ENCODE data around the gene EOLA2.
"Not testable (repeated sequence)": the region's sequence is repeated elsewhere in the genome, so short reads cannot be mapped to it uniquely, and the experiment has no call there.

Gene EOLA2

DNA sequence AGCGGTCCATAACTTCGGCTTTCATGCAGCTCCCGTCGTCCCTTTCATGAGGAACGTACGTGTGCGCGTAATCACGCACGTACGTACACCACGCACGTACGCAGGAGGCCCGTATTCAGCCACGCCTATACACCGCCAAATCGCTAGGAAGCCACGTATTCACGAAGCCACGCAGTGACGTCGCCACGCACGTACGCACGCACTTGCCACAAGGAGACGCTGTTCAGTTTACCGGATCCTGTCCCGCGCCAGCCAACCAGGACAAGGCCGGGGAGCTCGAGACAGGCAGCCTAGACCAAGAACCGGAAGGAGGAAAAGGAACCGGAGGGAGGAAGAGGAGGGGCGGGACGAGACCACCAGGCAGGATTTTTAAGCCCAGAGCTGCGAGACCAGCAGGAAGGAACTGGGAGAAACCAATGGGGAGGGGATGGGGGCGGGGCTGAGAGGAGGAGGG lies at the start of gene EOLA2:
Gene EOLA2, minus strand, starts transcription at position 65 of the 454 bp plus-strand sequence. CDS start 4,617 bp downstream, outside the sequence.
- peak; percentile 82 for DNase-seq (ENCODE audit: low spot score)

DNA sequence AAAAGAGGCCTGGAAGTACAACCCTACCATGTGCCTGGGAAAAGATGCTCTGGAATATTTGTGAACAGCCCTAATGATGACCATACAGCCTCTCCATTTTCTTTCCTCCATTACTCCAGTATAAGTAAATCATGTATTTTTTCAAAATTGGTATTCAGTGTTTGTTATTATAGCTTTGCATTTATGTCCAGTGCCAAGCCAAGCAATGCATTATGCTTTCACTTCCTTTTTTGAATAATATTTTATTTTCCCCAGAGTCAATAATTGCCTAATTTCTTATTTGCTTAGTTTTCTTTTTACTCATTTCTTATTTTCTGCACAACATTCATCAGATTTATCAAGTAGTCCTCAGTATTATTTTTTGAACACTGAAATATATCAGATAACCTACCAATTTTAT lies 49.3 kb upstream of the EOLA2 start:
- no peak for DNase-seq (ENCODE audit: low spot score)

- no peak for DNase-seq (ENCODE audit: low spot score)
Measured at GRCh38 chrX:149984411-149984810, 46.1 kb upstream of the EOLA2 start.

DNA sequence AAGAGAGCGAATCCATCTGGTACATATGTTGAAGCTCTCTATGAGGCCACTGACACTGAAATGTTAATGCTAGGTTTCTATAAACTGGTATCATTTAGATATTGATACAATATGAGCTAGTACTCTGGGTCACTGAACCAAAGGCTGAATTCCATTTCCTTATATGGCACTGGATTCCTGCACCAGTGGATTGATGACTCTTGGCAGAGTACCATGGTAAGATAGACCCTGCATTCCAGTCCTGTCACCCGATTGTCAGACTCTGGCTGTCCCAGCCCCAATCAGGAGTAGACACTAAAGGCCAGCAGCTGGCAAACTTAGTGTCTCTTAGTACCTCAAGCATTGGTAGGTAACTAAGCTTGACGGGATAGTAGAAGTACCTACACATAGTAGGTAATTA lies 44.0 kb upstream of the EOLA2 start:
- no peak for DNase-seq (ENCODE audit: low spot score)

- peak; percentile 61 for DNase-seq (ENCODE audit: low spot score)
Measured at GRCh38 chrX:149979126-149979644, 40.9 kb upstream of the EOLA2 start.

DNA sequence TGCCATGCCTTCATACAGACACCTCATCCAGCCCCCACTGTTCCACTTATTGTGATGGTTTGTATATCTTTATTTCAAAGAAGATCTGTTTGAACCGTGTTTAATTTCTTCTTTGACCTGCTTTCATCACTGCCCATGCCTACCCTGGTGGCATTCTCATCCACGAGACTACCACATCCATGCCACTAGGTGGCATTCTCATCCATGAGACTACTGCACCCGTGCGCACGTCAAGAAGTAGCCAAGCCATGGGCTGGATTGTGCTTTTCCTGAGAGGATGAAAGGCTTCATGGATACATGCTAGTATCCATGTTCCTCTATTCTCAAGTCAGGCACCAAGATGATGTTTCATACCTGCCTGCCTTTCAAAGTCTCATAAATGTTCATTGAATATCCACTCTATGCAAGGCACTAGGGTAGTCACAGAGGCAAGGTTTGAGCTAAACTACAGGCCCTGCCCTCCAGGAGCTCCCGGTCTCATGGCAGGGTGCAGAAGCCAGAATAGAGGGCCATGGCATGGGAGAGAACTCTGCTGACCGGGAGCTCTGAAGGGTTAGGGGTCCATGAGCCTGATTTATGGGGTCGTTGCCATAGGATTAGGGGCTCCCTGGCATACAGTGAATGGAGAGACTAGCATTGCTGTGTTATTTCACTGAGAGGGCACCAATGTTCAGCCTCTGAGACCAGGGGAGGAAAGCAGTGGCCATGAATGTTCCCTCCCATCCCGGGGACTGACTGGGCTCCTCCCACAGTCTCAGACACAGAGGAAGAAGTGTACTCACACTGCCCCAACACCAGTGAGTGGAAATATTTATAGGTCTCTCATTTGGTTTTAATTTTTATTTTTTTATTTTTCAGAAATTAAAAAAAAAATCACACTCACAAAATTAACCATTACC lies 24.8 kb upstream of the EOLA2 start:
- peak; percentile 53 for DNase-seq (ENCODE audit: low spot score)

DNA sequence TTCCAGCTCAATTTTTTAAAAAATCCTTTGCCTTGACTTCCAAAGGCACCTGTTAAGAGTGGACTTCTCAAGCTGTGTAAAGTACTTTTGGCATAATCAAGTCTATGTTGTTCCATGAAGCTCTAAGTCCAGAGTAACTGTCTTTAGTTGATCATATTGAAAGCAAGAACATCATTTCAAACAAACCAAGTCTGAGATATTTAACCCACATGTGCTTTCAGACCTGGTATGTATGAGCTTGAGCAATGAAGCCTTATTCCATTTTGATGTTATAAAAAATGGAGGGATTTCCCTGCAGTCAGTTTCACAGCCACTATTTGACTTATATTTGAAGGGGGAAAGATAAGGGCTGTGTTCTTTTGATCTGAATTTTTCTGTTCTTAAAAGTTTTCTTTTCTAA lies 23.7 kb upstream of the EOLA2 start:
- no peak for DNase-seq (ENCODE audit: low spot score)

- no peak for DNase-seq (ENCODE audit: low spot score)
Measured at GRCh38 chrX:149961572-149961971, 23.3 kb upstream of the EOLA2 start.

DNA sequence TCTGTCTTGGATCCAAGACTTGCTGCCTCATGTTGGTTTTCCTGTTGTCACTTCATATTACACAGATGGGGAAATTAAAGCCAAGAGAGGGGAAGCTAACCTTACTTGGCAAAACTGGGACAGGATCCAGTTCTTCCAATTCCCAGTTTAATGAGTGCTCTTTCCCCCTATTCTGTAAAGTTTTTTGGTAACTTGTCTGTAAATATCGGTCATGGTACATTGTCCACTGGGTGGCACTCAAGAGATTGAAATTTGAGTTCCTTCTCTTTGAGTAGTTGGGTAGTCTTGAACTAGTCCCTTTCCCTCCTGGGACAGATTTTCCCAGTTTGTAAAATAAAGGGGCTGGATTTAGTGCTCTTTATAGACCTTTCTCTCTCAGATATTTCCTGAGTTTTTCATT lies 12.4 kb upstream of the EOLA2 start:
- peak; percentile 40 for DNase-seq (ENCODE audit: low spot score)

DNA sequence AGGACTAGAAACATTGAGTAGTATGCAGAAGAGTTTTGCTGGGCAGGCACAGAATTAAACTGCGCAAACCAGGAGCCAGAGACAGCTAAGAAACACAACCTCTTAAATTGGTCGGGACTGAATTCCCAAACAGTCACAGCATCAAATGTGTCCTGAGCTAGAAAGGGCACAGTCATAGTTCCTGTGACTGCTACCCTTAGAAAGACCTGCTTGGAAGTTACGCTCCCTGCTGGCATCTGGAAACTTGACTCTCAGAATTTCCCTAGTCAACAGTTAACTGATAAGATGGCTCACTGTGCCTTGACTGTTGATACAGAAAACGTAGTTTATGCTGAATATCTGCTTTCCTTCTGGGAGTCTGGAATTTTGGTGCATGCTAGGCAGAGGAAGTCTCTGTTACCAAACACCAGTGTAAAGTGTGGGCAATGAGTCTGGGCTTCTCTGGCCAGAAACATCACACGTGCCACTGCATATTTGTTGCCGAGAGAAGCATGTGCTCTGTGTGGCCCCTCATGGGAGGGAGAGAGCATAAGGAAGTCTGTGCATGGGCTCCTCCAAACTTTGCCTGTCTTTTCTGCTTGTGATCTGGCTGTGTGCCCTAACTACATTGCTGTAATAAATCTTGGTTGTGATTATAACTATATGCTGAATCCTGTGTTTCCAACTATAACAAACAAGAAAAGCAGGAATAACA lies 11.6 kb upstream of the EOLA2 start:
- DNase-seq (ENCODE audit: low spot score), result no peak

GRCh38 chrX:149948016-149948415 lies 9.7 kb upstream of the EOLA2 start:
- DNase-seq (ENCODE audit: low spot score), result no peak

GRCh38 chrX:149946932-149947331 lies 8.6 kb upstream of the EOLA2 start:
- not testable (repeated sequence) for DNase-seq (ENCODE audit: low spot score)

GRCh38 chrX:149945820-149946219 lies 7.5 kb upstream of the EOLA2 start:
- DNase-seq (ENCODE audit: low spot score), result not testable (repeated sequence)

DNA sequence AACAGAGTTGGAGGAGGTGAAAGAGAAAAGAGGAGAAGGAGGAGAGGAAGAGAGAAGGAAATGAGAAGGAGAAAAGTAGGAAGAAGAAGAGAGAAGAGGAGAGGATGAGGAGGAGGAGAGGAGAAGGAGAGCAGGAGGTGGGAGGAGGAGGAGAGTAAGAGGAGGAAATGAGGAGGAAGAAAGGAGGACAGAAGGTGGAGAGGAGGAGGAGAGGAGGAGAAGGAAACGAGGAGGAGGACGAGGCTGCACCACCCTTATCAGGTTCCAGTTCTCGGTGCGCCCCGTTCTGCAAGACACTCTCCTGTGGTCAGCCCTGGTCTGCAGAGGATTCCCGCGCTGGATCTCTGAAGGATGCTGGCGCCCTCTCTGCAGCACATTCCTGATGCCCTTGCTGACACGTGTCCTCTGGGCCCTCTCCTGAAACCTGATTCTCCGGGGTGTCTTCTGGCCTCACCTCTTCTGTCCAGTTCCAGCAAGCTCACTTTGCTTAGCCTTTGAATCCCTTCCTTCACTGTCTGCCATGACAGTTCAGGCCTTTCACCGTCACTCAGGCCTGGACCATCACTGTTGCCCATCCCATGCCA lies 6.9 kb upstream of the EOLA2 start:
- DNase-seq (ENCODE audit: low spot score), result not testable (repeated sequence)

GRCh38 chrX:149940674-149941024 lies 2.4 kb upstream of the EOLA2 start:
- DNase-seq (ENCODE audit: low spot score), result not testable (repeated sequence)

- DNase-seq (ENCODE audit: low spot score), result peak; percentile 89
Measured at GRCh38 chrX:149939905-149940673, 1.8 kb upstream of the EOLA2 start.

- no peak for DNase-seq (ENCODE audit: low spot score)
Measured at GRCh38 chrX:149939655-149939904, 1.3 kb upstream of the EOLA2 start.

DNA sequence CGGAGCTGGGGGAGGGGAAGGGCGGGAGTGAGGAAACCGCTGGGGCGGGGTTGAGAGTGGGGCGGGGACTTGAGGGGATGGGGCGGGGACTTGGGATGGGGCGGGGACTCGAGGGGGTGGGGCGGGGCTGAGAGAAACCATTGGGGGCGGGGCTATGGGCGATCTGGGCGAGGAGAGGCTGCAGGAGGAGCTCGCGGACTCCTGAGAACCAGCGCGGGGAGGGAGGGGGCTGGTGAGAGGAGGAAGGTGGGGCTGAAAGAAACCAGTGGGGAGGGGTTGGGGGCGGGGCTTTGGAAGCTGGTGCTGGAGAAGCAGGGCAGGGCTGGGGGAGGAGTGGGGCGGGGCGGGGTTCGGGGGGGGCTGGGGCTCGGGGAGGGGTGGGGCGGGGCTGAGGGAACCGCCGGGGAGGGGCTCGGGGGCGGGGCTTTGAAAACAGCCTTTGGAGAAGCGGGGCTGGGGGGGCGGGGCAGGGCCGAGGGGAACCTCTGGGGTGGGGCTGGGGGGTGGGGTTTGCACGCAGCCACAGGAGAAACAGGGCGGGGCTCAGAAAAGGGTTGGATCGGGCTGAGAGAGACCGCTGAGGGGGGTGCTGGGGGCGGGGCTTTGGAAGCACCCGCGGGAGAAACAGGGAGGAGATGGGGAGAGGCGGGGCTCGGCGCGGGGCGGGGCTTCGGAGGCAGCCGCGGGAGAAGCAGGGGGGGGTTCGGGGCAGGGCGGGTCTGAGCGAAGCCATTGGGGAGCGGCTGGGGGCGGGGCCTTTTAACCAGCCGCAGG lies 777 bp upstream of the EOLA2 start:
- DNase-seq (ENCODE audit: low spot score), result peak; percentile 78

DNA sequence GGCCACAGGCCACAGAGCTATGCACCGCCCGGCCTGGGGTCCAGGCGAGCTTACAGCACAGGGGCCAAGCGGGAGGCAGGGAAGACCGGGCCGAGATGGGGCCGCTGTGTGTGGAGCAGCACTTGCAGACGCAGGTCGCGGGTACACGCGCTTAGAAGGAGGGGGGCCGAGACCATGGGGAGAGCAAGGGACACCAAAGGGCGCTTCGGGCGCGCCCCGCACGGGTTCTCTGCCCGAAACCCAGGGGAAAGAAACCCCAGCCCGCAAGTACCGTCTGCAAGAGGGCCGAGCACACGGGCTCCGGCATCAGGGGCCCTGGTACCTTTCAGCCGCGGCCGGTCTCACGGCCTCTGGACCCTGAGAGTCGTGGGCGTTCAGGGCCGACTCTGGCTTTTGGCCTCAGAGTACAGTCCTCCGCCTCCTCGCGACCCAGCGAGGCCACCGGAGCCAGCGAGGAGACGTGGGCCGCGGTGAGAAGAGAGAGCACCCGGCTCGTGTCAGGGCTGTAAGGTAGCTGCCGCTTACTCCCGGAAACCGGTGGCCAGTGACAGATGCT lies 342 bp downstream of the EOLA2 start:
- no peak for DNase-seq (ENCODE audit: low spot score)

DNA sequence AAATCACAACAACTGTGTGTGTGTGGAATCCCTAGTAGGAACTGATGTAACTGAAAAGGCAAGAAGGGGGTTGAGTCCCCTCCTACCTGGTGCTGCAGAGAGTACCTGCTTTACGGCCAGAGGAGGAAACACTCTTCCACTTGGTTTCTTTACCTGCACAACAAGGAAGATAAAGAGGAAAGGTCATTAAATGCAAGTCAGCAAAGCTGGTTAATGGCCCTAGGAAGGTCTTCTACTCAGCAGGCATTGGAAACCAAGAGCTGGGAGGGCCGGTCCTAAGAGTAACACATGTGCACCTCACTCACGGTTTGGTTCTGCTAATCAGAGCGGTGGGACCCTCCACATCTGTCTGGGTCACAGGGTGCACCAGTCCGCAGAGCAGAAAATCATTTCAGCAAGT lies 963 bp downstream of the EOLA2 start:
- DNase-seq (ENCODE audit: low spot score), result not testable (repeated sequence)

- DNase-seq (ENCODE audit: low spot score), result not testable (repeated sequence)
Measured at GRCh38 chrX:149933547-149933946, 4.7 kb downstream of the EOLA2 start.
